HL-60/S4 treated with retinoic acid at 250 ng/mL for 4 days and 3 days (cell line): ENCODE measurements around the gene FAT2.
"Not testable (repeated sequence)": the region's sequence is repeated elsewhere in the genome, so short reads cannot be mapped to it uniquely, and the experiment has no call there.

Experiments used
- in situ Hi-C: fragments of 300-500 bp; cut with MboI; formaldehyde crosslinking; loops from 2 replicates; pipeline ENCODE4 v1.7.0; 2022; ENCODE audit warnings: low sequenced_read_pairs

The FAT2 gene

DNA sequence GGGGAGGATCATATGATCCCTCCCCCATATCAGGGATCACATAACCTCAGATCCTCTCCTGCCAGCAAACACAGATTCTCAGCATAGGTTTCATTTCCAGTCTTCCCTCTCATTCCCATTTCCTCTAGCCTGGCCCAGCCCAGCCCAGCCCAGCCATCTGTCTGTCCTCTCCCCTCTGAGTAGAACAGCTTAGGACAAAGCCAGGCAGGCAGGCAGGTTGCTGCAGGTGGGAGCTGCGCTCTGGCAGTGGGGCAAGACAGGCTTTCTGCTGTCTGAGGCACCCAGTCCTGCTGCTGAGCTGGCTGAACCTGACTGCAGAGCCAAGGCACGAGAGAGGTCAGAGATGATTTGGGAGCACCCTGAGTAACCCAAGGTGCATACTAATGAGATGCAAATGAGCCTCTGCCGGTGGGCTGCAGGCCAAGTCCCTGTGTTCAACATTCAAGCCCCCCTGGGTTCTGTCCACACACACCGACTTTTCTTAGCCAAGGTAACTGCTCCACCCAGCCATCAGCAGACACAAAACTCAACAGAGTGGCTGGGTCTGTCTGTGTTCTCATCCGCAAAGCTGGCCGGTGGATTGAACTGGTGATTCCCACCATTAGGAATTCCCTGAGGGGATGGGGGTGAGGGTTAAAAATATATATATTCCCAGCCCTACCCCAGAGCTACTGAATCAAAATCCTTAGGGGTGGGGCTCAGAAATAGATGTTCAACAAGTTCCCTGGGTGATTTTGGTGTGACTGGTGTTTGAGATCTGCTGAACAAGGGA is 9.1 kb downstream of the FAT2 start:
- in situ Hi-C loops, result no loop called here

- in situ Hi-C loops, result no loop called here
Observed at GRCh38 chr5:151581347-151581746, 9.8 kb downstream of the FAT2 start.

DNA sequence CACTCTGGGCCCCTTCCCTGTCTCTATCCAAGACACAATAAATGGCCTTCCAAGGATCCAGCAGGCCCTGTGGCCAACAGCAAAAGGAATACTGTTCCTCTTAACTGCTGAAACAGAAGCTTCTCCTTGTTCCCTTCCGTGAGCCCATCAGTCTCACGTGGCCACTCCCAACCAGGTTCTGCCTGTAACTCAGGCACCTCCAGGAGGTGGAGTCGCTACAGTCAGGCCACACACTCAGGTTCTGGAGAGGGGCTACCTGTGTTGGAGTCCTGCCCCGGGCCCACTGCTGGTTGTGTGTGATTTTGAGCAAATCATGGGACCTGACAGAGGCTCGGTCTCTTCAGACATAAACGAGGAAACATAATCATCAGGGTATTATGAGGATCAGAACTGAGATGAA is 10.3 kb downstream of the FAT2 start:
- in situ Hi-C loops, result no loop called here

- in situ Hi-C loops, result no loop called here
Observed at GRCh38 chr5:151580239-151580638, 10.9 kb downstream of the FAT2 start.

DNA sequence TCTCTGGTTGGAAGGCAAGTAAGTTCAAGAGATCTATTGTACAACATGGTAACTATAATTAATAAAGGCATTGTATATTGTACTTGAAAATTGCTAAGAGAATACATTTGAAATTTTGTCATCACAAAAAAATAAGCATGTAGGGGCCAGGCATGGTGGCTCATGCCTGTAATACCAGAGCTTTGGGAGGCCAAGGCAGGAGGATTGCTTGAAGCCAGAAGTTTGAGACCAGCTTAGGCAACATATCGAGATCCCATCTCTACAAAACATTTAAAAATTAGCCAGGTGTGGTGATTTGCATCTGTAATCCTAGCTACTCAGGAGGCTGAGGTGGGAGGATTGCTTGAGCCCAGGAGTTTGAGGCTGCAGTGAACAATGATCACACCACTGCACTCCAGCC is 12.0 kb downstream of the FAT2 start:
- in situ Hi-C loops, result not testable (repeated sequence)

DNA sequence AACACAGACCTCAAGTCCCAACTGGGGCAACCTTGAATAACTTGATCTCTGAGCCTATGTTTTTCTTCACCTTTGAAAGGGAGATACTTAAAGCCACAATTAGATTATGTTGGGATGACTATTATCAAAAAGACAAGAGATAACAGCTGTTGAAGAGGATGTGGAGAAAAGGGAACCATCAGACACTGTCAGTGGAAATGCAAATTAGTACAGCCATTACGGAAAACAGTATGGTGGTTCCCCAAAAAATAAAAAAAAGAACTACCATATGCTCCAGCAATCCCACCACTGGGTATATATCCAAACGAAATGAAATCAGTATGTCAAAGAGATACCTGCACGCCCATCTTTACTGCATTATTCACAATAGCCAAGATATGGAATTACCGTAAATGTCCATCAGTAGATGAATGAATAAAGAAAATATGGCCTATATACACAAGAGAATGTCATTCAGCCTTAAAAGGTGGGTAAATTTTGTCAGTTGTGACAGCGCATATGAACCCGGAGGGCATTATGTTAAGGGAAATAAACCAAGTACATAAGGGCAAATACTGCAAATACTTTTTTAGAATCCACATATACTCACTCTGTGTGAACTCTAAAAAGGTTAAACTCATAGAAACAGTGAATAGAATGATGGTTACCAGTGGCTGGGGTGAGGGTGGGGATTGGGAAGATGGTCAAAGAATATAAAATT is 12.7 kb downstream of the FAT2 start:
- in situ Hi-C loops, result no loop called here

DNA sequence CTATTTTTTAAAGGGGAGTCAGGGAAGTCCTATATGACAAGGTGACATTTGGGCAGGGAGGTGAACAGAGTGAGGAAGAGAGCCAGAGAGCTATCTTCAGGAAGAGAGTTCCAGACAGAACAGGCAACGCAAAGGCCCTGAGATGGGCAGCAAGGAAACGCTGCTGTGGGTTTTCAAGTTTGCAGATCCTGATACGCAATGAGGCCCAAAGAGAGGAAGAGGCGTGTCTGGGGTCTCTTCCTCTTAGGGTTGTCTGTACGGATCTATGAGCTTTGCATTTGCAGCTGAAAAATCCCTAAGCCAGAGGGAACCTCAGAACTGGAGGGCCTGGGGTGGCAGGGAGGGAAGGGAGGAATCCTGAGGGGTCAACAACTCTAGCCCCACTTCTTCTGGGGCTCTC is 13.6 kb downstream of the FAT2 start:
- in situ Hi-C loops, result no loop called here

DNA sequence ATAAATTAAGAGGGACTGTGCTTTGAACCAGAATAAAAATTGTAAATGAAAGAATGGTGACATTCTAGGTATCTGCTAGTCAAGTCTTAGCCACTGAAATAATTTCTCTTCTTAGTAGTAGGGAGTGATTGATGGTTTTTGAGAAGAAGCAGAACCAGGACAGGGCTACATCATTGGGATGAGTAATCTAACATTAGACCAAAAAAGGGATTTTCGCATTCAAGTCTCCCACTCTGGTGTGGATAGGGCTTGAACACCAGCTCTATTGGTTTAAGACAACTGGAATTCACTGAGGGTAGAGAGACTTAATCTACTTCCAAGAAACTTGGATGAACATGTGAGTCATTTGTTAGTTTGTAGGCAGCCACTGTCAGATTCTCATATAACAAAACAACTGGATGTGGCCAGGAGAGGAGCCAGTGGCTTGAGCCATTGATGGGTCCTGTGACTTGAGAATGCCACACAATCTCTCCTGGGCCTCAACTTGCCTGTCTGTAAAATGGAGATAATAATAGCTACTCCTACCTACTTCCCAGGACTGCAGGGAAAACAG is 16.6 kb downstream of the FAT2 start:
- in situ Hi-C loops, result no loop called here

DNA sequence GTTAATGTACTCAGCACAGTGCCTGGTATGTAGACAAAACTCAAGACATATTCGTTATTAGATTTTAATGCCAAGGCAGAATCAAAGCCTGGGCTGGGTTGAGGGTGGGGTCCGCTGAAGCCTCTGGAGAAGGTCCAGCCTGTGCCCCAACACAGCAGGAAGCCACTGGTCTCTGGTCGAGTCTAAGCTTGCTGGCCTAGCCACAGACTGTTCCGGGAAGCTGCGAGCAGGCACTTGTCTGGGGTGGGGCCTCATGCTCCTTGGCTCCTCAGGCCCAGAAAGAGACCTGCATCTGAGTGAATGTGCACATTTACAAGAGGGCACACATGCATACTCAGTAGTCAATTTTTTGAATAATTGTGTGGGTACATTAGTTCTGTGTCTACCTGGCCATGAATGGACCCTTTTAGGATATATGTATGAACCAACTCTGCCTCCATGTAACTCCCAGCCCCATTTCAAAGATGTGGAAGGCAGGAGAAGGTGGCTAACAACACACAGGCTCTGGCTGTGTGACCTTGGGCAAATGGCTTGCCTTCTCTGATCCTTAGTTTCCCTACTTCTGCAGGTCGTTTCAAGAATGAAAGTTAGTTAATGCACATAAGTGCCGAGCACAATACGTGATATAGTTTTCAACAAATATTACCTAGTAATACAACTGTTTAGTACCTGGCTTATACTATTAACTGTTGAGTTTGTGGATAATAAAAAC is 18.3 kb downstream of the FAT2 start:
- in situ Hi-C loops, result no loop called here

GRCh38 chr5:151571270-151572173 is 19.6 kb downstream of the FAT2 start:
- in situ Hi-C loops, result no loop called here

GRCh38 chr5:151570512-151571269 is 20.4 kb downstream of the FAT2 start:
- in situ Hi-C loops, result no loop called here

DNA sequence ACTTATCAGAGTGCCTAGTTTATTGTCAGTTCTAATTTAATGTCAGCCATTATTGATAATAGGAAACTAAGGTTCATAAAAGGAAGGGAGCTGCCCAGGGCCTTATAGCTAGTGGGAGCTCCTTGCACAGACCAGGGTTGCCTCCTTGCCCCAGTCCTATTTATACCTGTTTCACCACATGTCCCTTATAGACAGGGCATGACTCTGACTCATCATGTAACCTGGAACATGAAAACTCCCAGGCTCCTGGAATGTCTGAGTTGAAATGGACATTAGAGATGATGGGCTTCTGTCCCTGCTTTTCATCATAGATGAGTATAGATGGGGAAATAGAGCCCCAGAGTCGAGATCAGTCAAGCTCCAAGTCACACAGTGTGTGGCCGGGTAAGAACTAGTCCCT is 21.1 kb downstream of the FAT2 start:
- in situ Hi-C loops, result no loop called here

- in situ Hi-C loops, result no loop called here
Observed at GRCh38 chr5:151569132-151570046, 21.7 kb downstream of the FAT2 start.

DNA sequence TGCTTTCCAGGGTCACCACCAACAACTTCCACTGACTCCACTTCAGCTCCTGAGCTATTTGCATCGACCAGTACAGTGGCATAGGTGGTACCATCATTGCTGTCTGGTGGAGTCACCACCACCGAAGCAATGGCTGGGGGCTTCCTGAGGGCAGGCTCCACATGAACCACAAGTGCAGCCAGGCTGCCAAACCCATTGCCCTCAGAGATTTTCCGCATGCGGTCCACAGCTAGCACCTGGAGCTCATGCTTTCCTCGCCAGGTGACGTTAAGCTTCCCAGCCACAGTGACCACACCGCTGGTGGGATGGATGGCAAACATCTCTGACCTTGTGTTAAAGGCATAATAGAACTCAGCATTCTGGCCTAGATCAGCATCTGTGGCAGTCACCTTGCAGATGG is 23.1 kb downstream of the FAT2 start:
- in situ Hi-C loops, result no loop called here

- in situ Hi-C loops, result no loop called here
Observed at GRCh38 chr5:151565971-151566370, 25.2 kb downstream of the FAT2 start.

DNA sequence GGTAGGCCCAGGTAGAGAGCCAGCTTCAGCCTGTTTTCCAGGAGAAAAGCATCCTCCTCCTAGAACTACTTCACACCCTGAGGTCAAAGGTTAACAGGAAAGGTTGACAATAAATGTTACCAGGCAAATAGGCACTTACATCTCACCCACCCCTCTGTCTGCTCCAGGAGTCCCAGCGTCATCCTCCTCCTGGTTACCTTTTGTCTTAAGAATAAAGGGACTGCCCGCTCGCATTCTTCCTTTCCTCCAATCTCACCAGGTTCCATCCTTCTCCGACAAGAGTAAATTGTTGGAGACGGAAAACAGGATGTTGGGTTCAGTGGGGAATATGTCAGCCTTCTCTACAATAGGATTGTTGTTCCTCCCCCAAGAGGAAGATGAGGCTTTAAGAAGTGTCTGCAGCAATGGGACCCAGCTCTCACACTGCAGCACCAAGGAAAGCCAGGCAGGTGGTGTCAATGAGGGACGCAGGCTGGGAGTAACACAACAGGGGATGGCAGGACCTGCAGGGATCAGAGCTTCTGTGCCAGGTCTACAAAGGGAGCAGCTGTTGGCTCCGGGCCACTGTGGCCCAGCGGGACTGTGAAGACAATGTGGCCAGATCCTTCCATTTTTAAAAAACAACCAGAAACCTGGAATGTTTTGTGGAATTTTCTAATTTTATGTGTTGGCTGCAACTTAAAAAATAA is 29.0 kb downstream of the FAT2 start:
- in situ Hi-C loops, result no loop called here

- in situ Hi-C loops, result no loop called here
Observed at GRCh38 chr5:151557951-151558350, 33.2 kb downstream of the FAT2 start.

- in situ Hi-C loops, result no loop called here
Observed at GRCh38 chr5:151557466-151557865, 33.7 kb downstream of the FAT2 start.
